ENCODE results near the gene TMEM62.
"Not testable (repeated sequence)": the region's sequence is repeated elsewhere in the genome, so short reads cannot be mapped to it uniquely, and the experiment has no call there.

TMEM62 gene

GRCh38 chr15:43221422-43221821, 88.0 kb downstream of the TMEM62 start:
- Histone ChIP-seq H3K27ac (no peak overlapping the region), H3K4me3 (no peak overlapping the region)

- Histone ChIP-seq H3K4me3 (no peak overlapping the region), H3K27ac (no peak overlapping the region)
Observed at GRCh38 chr15:43225201-43225949, 92.0 kb downstream of the TMEM62 start.

- H3K4me3 ChIP-seq: not testable (repeated sequence)
Observed at GRCh38 chr15:43225950-43226255, 92.5 kb downstream of the TMEM62 start.

GRCh38 chr15:43226436-43227305, 93.3 kb downstream of the TMEM62 start:
- Histone ChIP-seq H3K4me3 (no peak overlapping the region), H3K27ac (no peak overlapping the region)

More at GRCh38 chr15:43225950-43226255, 92.5 kb downstream of the TMEM62 start:
- H3K27ac ChIP-seq: not testable (repeated sequence)

GRCh38 chr15:43229977-43230376, 96.6 kb downstream of the TMEM62 start:
- Histone ChIP-seq H3K27ac (peak overlapping the region in 1 of 21 experiments; percentile 38), H3K4me3 (no peak overlapping the region)

- Histone ChIP-seq H3K27ac (peak overlapping the region in 2 of 21 experiments; percentile 4 to 7), H3K4me3 (no peak overlapping the region)
Observed at GRCh38 chr15:43230640-43231115, 97.3 kb downstream of the TMEM62 start.

- Histone ChIP-seq H3K4me3 (no peak overlapping the region), H3K27ac (no peak overlapping the region)
Observed at GRCh38 chr15:43232289-43232874, 99.0 kb downstream of the TMEM62 start.
